ENCODE data around the gene MARVELD2. TPM values are rescaled to one million over a fixed set of nuclear protein-coding genes. Genes with fewer than 3 reads are reported as not detected.
"Not testable (repeated sequence)": the region's sequence is repeated elsewhere in the genome, so short reads cannot be mapped to it uniquely, and the experiment has no call there.

MARVELD2 gene
- total and polyA plus RNA-seq, 4 donors = 0.97 to 1.4 (median 1.1) TPM; not detected in 1

DNA sequence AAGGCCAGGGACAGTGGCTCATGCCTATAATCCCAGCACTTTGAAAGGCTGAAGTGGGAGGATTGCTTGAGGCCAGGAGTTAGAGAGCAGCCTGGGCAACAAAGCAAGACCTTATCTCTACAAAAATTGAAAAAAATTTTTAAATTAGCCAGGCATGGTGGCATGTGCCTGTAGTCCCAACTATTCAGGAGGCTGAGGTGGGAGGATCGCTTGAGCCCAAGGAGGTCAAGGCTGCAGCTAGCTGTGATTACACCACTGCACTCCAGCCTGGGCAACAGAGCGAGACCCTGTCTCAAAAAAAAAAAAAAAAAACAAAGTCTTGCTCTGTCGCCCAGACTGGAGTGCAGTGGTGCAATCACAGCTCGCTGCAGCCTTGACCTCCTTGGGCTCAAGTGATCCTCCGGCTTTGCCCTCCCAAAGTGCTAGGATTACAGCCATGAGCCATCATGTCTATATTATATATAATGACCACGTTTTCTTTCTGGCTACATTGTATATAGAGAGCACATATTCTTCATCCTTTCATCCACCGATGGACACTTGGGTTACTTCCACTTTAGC, 40.6 kb downstream of the MARVELD2 start:
- H3K36me3 ChIP-seq (ENCODE audit: control insufficient read depth in 1 of 2, insufficient read depth in 2 of 2, low read length in 1 of 2); intact Hi-C loops (cut with DNase I); ATAC-seq (ENCODE audit: low FRiP score); H3K27me3 ChIP-seq (ENCODE audit: control insufficient read depth in 1 of 2, insufficient read depth in 2 of 2, low read length in 1 of 2); H3K9me3 ChIP-seq (ENCODE audit: control insufficient read depth, low read length); DNase-seq; H3K27ac ChIP-seq (ENCODE audit: low read depth in 1 of 2, low read length in 2 of 2); H3K4me1 ChIP-seq (ENCODE audit: control insufficient read depth in 1 of 2, insufficient read depth in 2 of 2, low read length in 2 of 2); H3K4me3 ChIP-seq (ENCODE audit: low read length in 2 of 2): not testable (repeated sequence)
- 88 to 89% methylated on average over 7 of the region's 7 CpGs for WGBS, 2 donors

DNA sequence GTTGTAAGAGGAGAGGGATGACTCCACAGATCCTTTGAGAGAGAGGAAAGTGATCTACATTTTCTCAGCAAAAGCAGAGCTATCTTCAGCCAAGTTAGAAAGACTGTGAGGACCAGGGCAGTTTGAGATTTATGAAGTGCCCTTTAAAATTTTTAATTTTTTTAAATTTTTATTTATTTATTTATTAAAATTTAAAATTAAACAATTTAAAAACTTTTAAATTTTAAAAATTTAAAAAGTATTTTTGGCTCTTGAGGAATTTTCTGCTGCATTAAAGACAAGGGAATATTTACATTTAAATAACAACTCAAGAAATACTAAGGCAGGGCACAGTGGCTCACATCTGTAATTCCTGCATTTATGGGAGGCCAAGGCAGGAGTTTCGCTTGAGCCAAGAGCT, 47.3 kb downstream of the MARVELD2 start:
- Histone ChIP-seq H3K27ac (ENCODE audit: low read depth in 1 of 2, low read length in 2 of 2) (no peak overlapping the region), H3K4me1 (ENCODE audit: control insufficient read depth in 1 of 2, insufficient read depth in 2 of 2, low read length in 2 of 2) (no peaks in the 10 kb centered on the region), H3K36me3 (ENCODE audit: control insufficient read depth in 1 of 2, insufficient read depth in 2 of 2, low read length in 1 of 2) (no peaks in the 10 kb centered on the region), H3K9me3 (ENCODE audit: control insufficient read depth, low read length) (no peaks in the 10 kb centered on the region), H3K4me3 (ENCODE audit: low read length in 2 of 2) (no peak overlapping the region), H3K27me3 (ENCODE audit: control insufficient read depth in 1 of 2, insufficient read depth in 2 of 2, low read length in 1 of 2) (no peaks in the 10 kb centered on the region)
- WGBS, 2 donors = 92 to 100% methylated on average over 1 of the region's 1 CpG
- no peak for ATAC-seq (ENCODE audit: low FRiP score)
- intact Hi-C loops (cut with DNase I) = no loop called here
- no peak for DNase-seq

DNA sequence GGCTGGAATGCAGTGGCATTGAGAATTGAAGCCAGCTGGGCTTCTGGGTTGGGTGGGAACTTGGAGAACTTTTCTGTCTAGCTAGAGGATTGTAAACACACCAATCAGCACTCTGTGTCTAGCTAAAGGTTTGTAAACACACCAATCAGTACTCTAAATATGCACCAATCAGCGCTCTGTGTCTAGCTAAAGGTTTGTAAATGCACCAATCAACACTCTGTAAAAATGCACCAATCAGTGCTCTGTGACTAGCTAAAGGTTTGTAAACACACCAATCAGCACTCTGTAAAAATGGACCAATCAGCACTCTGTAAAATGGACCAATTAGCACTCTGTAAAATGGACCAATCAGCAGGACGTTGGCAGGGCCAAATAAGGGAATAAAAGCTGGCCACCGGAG, 51.5 kb downstream of the MARVELD2 start:
- WGBS, 2 donors = 80 to 88% methylated on average over 3 of the region's 3 CpGs
- H3K4me1 ChIP-seq (ENCODE audit: control insufficient read depth in 1 of 2, insufficient read depth in 2 of 2, low read length in 2 of 2); H3K36me3 ChIP-seq (ENCODE audit: control insufficient read depth in 1 of 2, insufficient read depth in 2 of 2, low read length in 1 of 2); intact Hi-C loops (cut with DNase I); H3K4me3 ChIP-seq (ENCODE audit: low read length in 2 of 2); H3K9me3 ChIP-seq (ENCODE audit: control insufficient read depth, low read length); ATAC-seq (ENCODE audit: low FRiP score); H3K27ac ChIP-seq (ENCODE audit: low read depth in 1 of 2, low read length in 2 of 2); H3K27me3 ChIP-seq (ENCODE audit: control insufficient read depth in 1 of 2, insufficient read depth in 2 of 2, low read length in 1 of 2); DNase-seq: not testable (repeated sequence)

DNA sequence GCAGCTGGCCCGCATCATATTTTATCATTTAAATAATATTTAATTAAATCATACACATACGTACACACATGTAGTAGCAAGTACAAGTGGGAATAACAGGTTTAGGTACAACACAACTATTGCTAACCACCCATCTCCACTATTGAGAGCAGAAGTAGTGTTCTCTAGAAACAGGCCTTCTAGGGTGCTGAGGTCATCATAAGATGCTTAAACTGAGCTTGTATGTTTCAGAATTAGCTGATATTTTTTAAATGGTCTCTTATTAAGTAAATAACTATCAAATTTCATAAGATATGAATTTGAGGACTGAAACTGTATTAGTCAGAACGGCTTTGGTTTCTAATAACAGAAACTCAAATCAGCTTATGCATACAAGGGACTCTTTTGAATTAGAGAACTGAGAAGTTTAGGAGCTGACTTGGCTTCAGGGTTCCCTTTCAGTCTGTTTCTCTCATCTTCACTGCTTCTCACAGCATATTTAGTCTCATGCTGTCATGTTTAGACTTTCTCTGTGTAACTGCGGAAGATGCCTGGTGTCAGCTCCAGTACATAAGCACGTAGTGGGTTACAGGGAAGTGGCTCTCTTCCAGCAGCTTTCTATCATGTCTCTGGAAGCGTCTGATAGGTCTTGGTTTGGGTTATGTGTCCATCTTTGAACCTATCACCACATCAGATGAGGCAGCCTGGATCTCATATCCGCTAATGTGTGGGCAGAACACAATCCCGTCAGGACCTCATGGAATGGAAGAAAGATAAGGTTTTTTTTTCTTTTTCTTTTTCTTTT, 52.7 kb downstream of the MARVELD2 start:
- Histone ChIP-seq H3K27me3 (ENCODE audit: control insufficient read depth in 1 of 2, insufficient read depth in 2 of 2, low read length in 1 of 2) (no peaks in the 10 kb centered on the region), H3K36me3 (ENCODE audit: control insufficient read depth in 1 of 2, insufficient read depth in 2 of 2, low read length in 1 of 2) (no peaks in the 10 kb centered on the region), H3K4me1 (ENCODE audit: control insufficient read depth in 1 of 2, insufficient read depth in 2 of 2, low read length in 2 of 2) (no peaks in the 10 kb centered on the region), H3K27ac (ENCODE audit: low read depth in 1 of 2, low read length in 2 of 2) (no peak overlapping the region), H3K4me3 (ENCODE audit: low read length in 2 of 2) (no peak overlapping the region), H3K9me3 (ENCODE audit: control insufficient read depth, low read length) (no peaks in the 10 kb centered on the region)
- intact Hi-C loops (cut with DNase I) = no loop called here
- WGBS, 2 donors = 80 to 81% methylated on average over 8 of the region's 8 CpGs
- DNase-seq (no peak), ATAC-seq (ENCODE audit: low FRiP score) (no peak)

DNA sequence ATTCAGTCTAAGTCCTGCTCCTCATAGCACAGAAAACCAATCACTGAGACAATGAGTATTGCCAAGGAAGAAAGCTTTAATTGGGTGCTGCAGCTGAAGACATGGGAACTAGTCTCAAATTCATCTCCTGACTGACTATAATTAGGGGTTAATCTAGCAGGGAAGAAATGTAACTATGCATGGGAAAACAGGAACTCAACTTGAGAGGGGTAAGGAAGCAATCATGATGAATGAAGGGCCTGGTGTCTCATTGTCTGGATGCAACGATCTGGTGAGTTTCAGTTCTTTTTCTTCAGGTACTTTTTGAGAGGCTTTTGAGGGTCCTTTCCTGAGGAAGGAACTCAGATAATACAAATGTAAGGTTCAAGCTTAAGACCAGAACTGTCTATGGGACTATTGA, 53.7 kb downstream of the MARVELD2 start:
- 47 to 64% methylated on average over 1 of the region's 1 CpG for WGBS, 2 donors
- Histone ChIP-seq H3K4me3 (ENCODE audit: low read length in 2 of 2) (no peak overlapping the region), H3K4me1 (ENCODE audit: control insufficient read depth in 1 of 2, insufficient read depth in 2 of 2, low read length in 2 of 2) (no peaks in the 10 kb centered on the region), H3K36me3 (ENCODE audit: control insufficient read depth in 1 of 2, insufficient read depth in 2 of 2, low read length in 1 of 2) (no peaks in the 10 kb centered on the region), H3K27me3 (ENCODE audit: control insufficient read depth in 1 of 2, insufficient read depth in 2 of 2, low read length in 1 of 2) (no peaks in the 10 kb centered on the region), H3K27ac (ENCODE audit: low read depth in 1 of 2, low read length in 2 of 2) (no peak overlapping the region), H3K9me3 (ENCODE audit: control insufficient read depth, low read length) (no peaks in the 10 kb centered on the region)
- no peak for ATAC-seq (ENCODE audit: low FRiP score)
- intact Hi-C loops (cut with DNase I) = no loop called here
- no peak for DNase-seq

DNA sequence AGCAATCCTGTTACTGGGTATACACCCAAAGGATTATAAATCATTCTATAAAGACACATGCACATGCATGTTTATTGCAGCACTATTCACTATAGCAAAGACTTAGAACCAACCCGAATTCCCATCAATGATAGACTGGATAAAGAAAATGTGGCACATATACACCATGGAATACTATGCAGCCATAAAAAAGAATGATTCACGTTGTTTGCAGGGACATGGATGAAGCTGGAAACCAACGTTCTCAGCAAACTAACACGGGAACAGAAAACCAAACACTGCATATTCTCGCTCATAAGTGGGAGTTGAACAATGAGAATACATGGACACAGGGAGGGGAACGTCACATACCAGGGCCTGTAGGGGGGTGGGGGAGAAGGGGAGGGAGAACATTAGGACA, 56.6 kb downstream of the MARVELD2 start:
- H3K4me3 ChIP-seq (ENCODE audit: low read length in 2 of 2); H3K27me3 ChIP-seq (ENCODE audit: control insufficient read depth in 1 of 2, insufficient read depth in 2 of 2, low read length in 1 of 2); intact Hi-C loops (cut with DNase I); H3K27ac ChIP-seq (ENCODE audit: low read depth in 1 of 2, low read length in 2 of 2); H3K9me3 ChIP-seq (ENCODE audit: control insufficient read depth, low read length); H3K36me3 ChIP-seq (ENCODE audit: control insufficient read depth in 1 of 2, insufficient read depth in 2 of 2, low read length in 1 of 2); ATAC-seq (ENCODE audit: low FRiP score); H3K4me1 ChIP-seq (ENCODE audit: control insufficient read depth in 1 of 2, insufficient read depth in 2 of 2, low read length in 2 of 2); DNase-seq: not testable (repeated sequence)
- WGBS, 2 donors = 88 to 90% methylated on average over 6 of the region's 6 CpGs

DNA sequence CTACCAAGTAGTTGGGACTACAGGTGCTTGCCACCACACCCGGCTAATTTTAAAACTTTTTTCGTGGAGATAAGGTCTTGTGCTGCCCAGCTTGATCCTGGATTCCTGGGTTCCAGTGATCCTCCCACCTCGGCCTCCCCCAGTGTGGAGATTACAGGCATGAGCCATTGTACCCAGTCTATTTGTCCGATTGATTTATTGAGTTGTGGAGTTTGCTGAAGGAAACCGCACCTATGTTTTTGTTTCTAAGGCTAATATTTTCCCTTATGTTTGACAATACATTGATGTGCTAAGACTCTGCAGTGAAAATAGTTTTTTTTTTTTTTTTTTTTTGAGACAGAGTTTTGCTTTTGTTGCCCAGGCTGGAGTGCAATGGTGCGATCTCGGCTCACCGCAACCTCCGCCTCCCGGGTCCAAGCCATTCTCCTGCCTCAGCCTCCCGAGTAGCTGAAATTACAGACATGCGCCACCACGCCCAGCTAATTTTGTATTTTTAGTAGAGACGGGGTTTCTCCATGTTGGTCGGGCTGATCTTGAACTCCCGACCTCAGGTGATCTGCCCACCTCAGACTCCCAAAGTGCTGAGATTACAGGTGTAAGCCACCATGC, 57.7 kb downstream of the MARVELD2 start:
- intact Hi-C loops (cut with DNase I) = not testable (repeated sequence)

DNA sequence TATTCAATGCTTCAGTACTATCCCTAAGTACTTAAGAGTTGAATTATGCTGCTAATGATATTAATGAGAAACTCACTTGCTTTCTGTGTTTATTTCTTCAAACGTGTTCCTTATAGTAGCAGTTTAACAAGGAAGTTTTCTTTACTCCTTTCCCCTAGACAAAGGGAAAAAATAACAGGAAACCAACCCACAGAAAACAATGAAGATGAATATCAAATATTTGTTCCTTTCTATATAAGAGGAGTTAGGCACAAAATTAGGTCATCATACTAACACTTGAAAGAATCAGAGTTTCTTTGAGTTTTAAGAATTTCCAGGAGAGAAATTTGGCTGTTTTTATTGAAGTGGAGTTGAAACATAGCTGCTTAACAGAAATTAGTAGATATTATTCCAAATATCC, 62.3 kb downstream of the MARVELD2 start:
- Histone ChIP-seq H3K27me3 (ENCODE audit: control insufficient read depth in 1 of 2, insufficient read depth in 2 of 2, low read length in 1 of 2) (no peaks in the 10 kb centered on the region), H3K9me3 (ENCODE audit: control insufficient read depth, low read length) (no peaks in the 10 kb centered on the region), H3K4me3 (ENCODE audit: low read length in 2 of 2) (no peak overlapping the region), H3K4me1 (ENCODE audit: control insufficient read depth in 1 of 2, insufficient read depth in 2 of 2, low read length in 2 of 2) (no peaks in the 10 kb centered on the region), H3K36me3 (ENCODE audit: control insufficient read depth in 1 of 2, insufficient read depth in 2 of 2, low read length in 1 of 2) (no peaks in the 10 kb centered on the region), H3K27ac (ENCODE audit: low read depth in 1 of 2, low read length in 2 of 2) (no peak overlapping the region)
- no peak for ATAC-seq (ENCODE audit: low FRiP score)
- DNase-seq = no peak
- WGBS, 2 donors = 8 to 22% methylated on average over 1 of the region's 1 CpG
- intact Hi-C loops (cut with DNase I) = no loop called here

More for the DNA sequence above, 57.7 kb downstream of the MARVELD2 start:
- not testable (repeated sequence) for H3K4me1 ChIP-seq (ENCODE audit: control insufficient read depth in 1 of 2, insufficient read depth in 2 of 2, low read length in 2 of 2); H3K27me3 ChIP-seq (ENCODE audit: control insufficient read depth in 1 of 2, insufficient read depth in 2 of 2, low read length in 1 of 2); ATAC-seq (ENCODE audit: low FRiP score); H3K9me3 ChIP-seq (ENCODE audit: control insufficient read depth, low read length); H3K27ac ChIP-seq (ENCODE audit: low read depth in 1 of 2, low read length in 2 of 2); DNase-seq; H3K4me3 ChIP-seq (ENCODE audit: low read length in 2 of 2); H3K36me3 ChIP-seq (ENCODE audit: control insufficient read depth in 1 of 2, insufficient read depth in 2 of 2, low read length in 1 of 2)
- 94% methylated on average over 16 of the region's 16 CpGs for WGBS, 2 donors

DNA sequence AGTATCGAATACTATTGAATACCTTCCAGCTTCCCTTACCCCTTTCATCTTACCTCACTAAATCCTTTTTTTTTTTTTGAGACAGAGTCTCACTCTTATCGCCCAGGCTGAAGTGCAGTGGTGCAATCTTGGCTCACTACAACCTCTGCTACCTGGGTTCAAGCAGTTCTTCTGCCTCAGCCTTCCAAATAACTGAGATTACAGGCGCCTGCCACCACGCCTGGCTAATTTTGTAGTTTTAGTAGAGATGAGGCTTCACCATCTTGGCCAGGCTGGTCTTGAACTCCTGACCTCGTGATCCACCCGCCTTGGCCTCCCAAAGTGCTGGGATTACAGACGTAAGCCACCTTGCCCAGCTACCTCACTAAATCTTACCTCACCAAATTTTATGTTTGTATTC, 63.4 kb downstream of the MARVELD2 start:
- H3K27ac ChIP-seq (ENCODE audit: low read depth in 1 of 2, low read length in 2 of 2); H3K4me3 ChIP-seq (ENCODE audit: low read length in 2 of 2); H3K4me1 ChIP-seq (ENCODE audit: control insufficient read depth in 1 of 2, insufficient read depth in 2 of 2, low read length in 2 of 2); H3K36me3 ChIP-seq (ENCODE audit: control insufficient read depth in 1 of 2, insufficient read depth in 2 of 2, low read length in 1 of 2); H3K9me3 ChIP-seq (ENCODE audit: control insufficient read depth, low read length); H3K27me3 ChIP-seq (ENCODE audit: control insufficient read depth in 1 of 2, insufficient read depth in 2 of 2, low read length in 1 of 2); ATAC-seq (ENCODE audit: low FRiP score); intact Hi-C loops (cut with DNase I); DNase-seq: not testable (repeated sequence)
- WGBS, 2 donors = 81 to 84% methylated on average over 7 of the region's 7 CpGs

All from aorta (tissue), 5 donors.